Smooth muscle cell (in vitro differentiated cells): Measurements from ENCODE around the gene MEIOSIN. TPM values are rescaled to one million over a fixed set of nuclear protein-coding genes. Genes with fewer than 3 reads are reported as not detected.
A peak's percentile ranks its signal among the peaks of the same experiment; 100 is the strongest.

Source experiments
- DNase-seq: peaks from one replicate; lab custom pipeline; 2025; ENCODE audit not compliant: unreplicated experiment; lab: John Stamatoyannopoulos, UW
- H2AFZ ChIP-seq: fragments of 200-600 bp; sonication (generic); 2 replicates; pipeline ENCODE4 v1.6.0; 2016; ENCODE audit warnings: antibody characterized with exemption, low read depth, mild to moderate bottlenecking
- H3F3A ChIP-seq: fragments of 200-600 bp; sonication (generic); 2 replicates; pipeline ENCODE4 v1.6.0; 2017; ENCODE audit warnings: antibody characterized with exemption, low read depth
- H3K27ac ChIP-seq: fragments of 200-600 bp; sonication (generic); 2 replicates; pipeline ENCODE4 v1.5.1; 2016; ENCODE audit warnings: low read depth, mild to moderate bottlenecking
- H3K27me3 ChIP-seq: fragments of 200-600 bp; sonication (generic); 2 replicates; pipeline ENCODE4 v1.6.1; 2016; ENCODE audit warnings: low read depth, mild to moderate bottlenecking
- H3K36me3 ChIP-seq: fragments of 200-600 bp; sonication (generic); 2 replicates; pipeline ENCODE4 v1.5.1; 2016; ENCODE audit warnings: low read depth
- H3K4me1 ChIP-seq: fragments of 200-600 bp; sonication (generic); 2 replicates; pipeline ENCODE4 v1.5.1; 2016; ENCODE audit warnings: low read depth
- H3K4me2 ChIP-seq: fragments of 200-600 bp; sonication (generic); 2 replicates; pipeline ENCODE4 v1.6.0; 2016; ENCODE audit warnings: mild to moderate bottlenecking
- H3K4me3 ChIP-seq: fragments of 200-600 bp; sonication (generic); 2 replicates; pipeline ENCODE4 v1.5.1; 2016; ENCODE audit warnings: mild to moderate bottlenecking
- H3K79me2 ChIP-seq: fragments of 200-600 bp; sonication (generic); 2 replicates; pipeline ENCODE4 v1.6.0; 2016; ENCODE audit warnings: low read depth, mild to moderate bottlenecking
- H3K9ac ChIP-seq: fragments of 200-600 bp; sonication (generic); 2 replicates; pipeline ENCODE4 v1.6.0; 2016; ENCODE audit warnings: low read depth
- H3K9me3 ChIP-seq: fragments of 200-600 bp; sonication (generic); replicated peaks from 2 replicates; pipeline ENCODE4 v1.5.1; 2016; ENCODE audit warnings: low read depth
- H4K20me1 ChIP-seq: fragments of 200-600 bp; sonication (generic); 2 replicates; pipeline ENCODE4 v1.6.0; 2016; ENCODE audit warnings: low read depth
- WGBS: methylation state at CpG from one replicate; pipeline ENCODE4 v1.1.7; 2016; ENCODE audit warnings: low lambda C conversion rate; 5-methylcytosine and 5-hydroxymethylcytosine counted together
- polyA plus RNA-seq: library from polyadenylated mRNA; unstranded; fragments of >200 nt; fragmentation: Nextera tagmentation; extraction: Ambion mirVana; gene quantifications from 2 replicates; pipeline ENCODE4 v1.2.1, GENCODE V29; 2016
- total RNA-seq: library from RNA; depleted of rRNA; stranded (reverse); fragments of >200 nt; gene quantifications from 2 replicates; pipeline ENCODE4 v1.2.3, GENCODE V29; 2014
- TF ChIP-seq, protein P1 (sequence below): fragments of 200-600 bp; sonication (generic); IDR thresholded peaks from 2 replicates; pipeline ENCODE4 v1.5.1; 2017; ENCODE audit warnings: borderline replicate concordance, mild to moderate bottlenecking, antibody characterized with exemption; ENCODE audit not compliant: insufficient read depth, poor library complexity, severe bottlenecking

Gene MEIOSIN
- total and polyA plus RNA-seq, 2 experiments from 2014 or later: not detected

DNA sequence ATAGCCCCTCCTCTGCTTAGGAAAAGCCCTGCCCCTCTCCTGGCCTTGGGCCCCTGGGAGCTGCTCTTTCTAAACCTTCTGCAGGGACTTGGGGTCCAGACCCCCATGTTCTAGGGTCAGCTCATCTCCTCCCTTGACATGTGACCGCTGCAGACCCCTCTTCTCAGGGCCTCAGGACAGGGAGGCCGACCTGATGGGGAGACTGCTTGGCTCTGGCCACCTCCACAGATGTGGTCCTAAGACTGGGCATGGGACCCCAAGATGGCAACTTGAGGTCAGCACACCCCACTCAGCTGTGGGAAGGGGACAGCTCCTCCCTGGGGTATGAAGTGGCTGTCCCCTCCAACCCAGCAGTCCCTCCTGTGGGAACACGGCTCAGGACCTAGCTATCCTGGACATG is 39.7 kb downstream of the MEIOSIN start:
- H3K4me3 ChIP-seq: no peak overlapping the region
- H3K4me2 ChIP-seq: no peak overlapping the region
- H3K9me3 ChIP-seq: no peaks in the 10 kb centered on the region
- TF ChIP-seq, protein P1, sequence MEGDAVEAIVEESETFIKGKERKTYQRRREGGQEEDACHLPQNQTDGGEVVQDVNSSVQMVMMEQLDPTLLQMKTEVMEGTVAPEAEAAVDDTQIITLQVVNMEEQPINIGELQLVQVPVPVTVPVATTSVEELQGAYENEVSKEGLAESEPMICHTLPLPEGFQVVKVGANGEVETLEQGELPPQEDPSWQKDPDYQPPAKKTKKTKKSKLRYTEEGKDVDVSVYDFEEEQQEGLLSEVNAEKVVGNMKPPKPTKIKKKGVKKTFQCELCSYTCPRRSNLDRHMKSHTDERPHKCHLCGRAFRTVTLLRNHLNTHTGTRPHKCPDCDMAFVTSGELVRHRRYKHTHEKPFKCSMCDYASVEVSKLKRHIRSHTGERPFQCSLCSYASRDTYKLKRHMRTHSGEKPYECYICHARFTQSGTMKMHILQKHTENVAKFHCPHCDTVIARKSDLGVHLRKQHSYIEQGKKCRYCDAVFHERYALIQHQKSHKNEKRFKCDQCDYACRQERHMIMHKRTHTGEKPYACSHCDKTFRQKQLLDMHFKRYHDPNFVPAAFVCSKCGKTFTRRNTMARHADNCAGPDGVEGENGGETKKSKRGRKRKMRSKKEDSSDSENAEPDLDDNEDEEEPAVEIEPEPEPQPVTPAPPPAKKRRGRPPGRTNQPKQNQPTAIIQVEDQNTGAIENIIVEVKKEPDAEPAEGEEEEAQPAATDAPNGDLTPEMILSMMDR: no peak
- DNase-seq: no peak
- H4K20me1 ChIP-seq: peaks cover 21% of the 10 kb centered on the region
- no peak overlapping the region for H2AFZ ChIP-seq
- no peak overlapping the region for H3K9ac ChIP-seq
- no peaks in the 10 kb centered on the region for H3K36me3 ChIP-seq
- no peaks in the 10 kb centered on the region for H3K79me2 ChIP-seq
- H3K27me3 ChIP-seq: no peaks in the 10 kb centered on the region
- no peak overlapping the region for H3K27ac ChIP-seq
- H3K4me1 ChIP-seq: no peaks in the 10 kb centered on the region
- 94% methylated on average over 3 of the region's 3 CpGs for whole genome bisulfite sequencing
- peaks cover 32% of the 10 kb centered on the region for H3F3A ChIP-seq

- WGBS: 81% methylated on average over 2 of the region's 2 CpGs
- Histone ChIP-seq H2AFZ (no peak overlapping the region), H3K4me3 (no peak overlapping the region), H3K9me3 (no peaks in the 10 kb centered on the region), H3K4me2 (no peak overlapping the region), H3K36me3 (no peaks in the 10 kb centered on the region), H3K9ac (no peak overlapping the region), H3K79me2 (no peaks in the 10 kb centered on the region), H3K4me1 (no peaks in the 10 kb centered on the region), H4K20me1 (peaks cover 26% of the 10 kb centered on the region), H3K27me3 (no peaks in the 10 kb centered on the region), H3K27ac (no peak overlapping the region), H3F3A (peaks cover 32% of the 10 kb centered on the region)
- TF ChIP-seq, protein P1: no peak
- DNase-seq: no peak
Observed at GRCh38 chr19:45773384-45773783, 40.1 kb downstream of the MEIOSIN start.

- Histone ChIP-seq H3K27me3 (no peaks in the 10 kb centered on the region), H3K4me1 (peaks cover 3% of the 10 kb centered on the region), H3K9ac (no peak overlapping the region), H2AFZ (no peak overlapping the region), H3K4me2 (no peak overlapping the region), H3F3A (peaks cover 32% of the 10 kb centered on the region), H3K9me3 (no peaks in the 10 kb centered on the region), H3K79me2 (peaks cover under 1% of the 10 kb centered on the region), H4K20me1 (peaks cover 37% of the 10 kb centered on the region), H3K36me3 (no peaks in the 10 kb centered on the region), H3K4me3 (no peak overlapping the region), H3K27ac (no peak overlapping the region)
- no peak for DNase-seq
- TF ChIP-seq, protein P1: peak; percentile 6
- 91% methylated on average over 9 of the region's 9 CpGs for WGBS
Observed at GRCh38 chr19:45774765-45775164, 41.5 kb downstream of the MEIOSIN start.

DNA sequence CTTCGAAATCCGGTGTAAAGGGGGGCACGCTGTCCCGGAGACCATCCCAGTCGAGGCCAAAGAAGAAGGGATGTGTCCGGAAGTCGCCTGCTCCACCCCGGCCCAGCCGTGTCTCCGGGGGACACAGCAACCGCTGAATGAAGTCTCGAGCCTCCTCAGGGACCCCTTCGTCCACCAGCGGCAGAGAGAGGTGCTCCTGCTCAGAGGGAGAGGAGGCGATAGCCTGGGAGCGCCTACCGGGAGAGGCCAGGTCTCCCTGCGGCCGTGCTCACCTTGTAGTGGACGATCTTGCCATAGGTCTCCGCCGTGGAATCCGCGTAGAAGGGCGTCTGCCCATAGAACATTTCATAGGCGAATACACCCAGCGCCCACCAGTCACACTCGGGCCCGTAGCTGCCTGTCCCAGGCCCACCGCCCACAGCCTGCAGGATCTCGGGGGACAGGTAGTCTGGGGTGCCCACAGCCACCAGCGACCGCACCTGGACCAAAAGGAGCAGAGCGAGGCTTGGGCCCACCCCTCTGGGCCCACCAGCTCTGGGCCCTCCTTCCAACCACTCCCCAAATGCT is 44.2 kb downstream of the MEIOSIN start:
- Histone ChIP-seq H3F3A (peaks cover 25% of the 10 kb centered on the region), H3K9me3 (no peaks in the 10 kb centered on the region), H3K4me3 (no peak overlapping the region), H3K4me2 (no peak overlapping the region), H3K27ac (no peak overlapping the region), H3K27me3 (no peaks in the 10 kb centered on the region), H3K79me2 (peaks cover 10% of the 10 kb centered on the region), H3K9ac (no peak overlapping the region), H3K4me1 (peaks cover 13% of the 10 kb centered on the region), H3K36me3 (no peaks in the 10 kb centered on the region), H2AFZ (no peak overlapping the region), H4K20me1 (peaks cover 47% of the 10 kb centered on the region)
- no peak for DNase-seq
- WGBS: 99% methylated on average over 34 of the region's 34 CpGs
- TF ChIP-seq, protein P1: no peak
